ENCODE data around the gene IDS.

GRCh38 chrX:149504915-149505651 is at the start of gene IDS:
- TF ChIP-seq CTCF (IDR thresholded peaks at IDR 0.05) (no peak), POLR2A (IDR thresholded peaks at IDR 0.05) (peak; percentile 51)

Measured in testis (tissue), 2 donors.